NOMO-1 treated with DMSO at 0.1 percent for 48 hours (cell line): ENCODE data around the gene KIF1A.

ENCODE experiments used
- DNase-seq: peaks from one replicate; lab custom pipeline; 2025; ENCODE audit not compliant: unreplicated experiment; lab: John Stamatoyannopoulos, UW

Gene KIF1A

GRCh38 chr2:240819126-240819857 is 727 bp downstream of the KIF1A start:
- DNase-seq: no peak

- DNase-seq: no peak
Observed at GRCh38 chr2:240818293-240819125, 1.5 kb downstream of the KIF1A start.

GRCh38 chr2:240817496-240818292 is 2.3 kb downstream of the KIF1A start:
- no peak for DNase-seq

GRCh38 chr2:240816584-240817495 is 3.2 kb downstream of the KIF1A start:
- no peak for DNase-seq

GRCh38 chr2:240815761-240816583 is 4.0 kb downstream of the KIF1A start:
- no peak for DNase-seq

GRCh38 chr2:240814946-240815760 is 4.9 kb downstream of the KIF1A start:
- no peak for DNase-seq

GRCh38 chr2:240814280-240814679 is 5.7 kb downstream of the KIF1A start:
- DNase-seq: no peak

- DNase-seq: no peak
Observed at GRCh38 chr2:240813231-240813921, 6.6 kb downstream of the KIF1A start.

- DNase-seq: no peak
Observed at GRCh38 chr2:240812721-240813120, 7.3 kb downstream of the KIF1A start.

GRCh38 chr2:240812301-240812680 is 7.7 kb downstream of the KIF1A start:
- DNase-seq: no peak

- DNase-seq: no peak
Observed at GRCh38 chr2:240811346-240812300, 8.4 kb downstream of the KIF1A start.

GRCh38 chr2:240810621-240811020 is 9.4 kb downstream of the KIF1A start:
- DNase-seq: no peak

GRCh38 chr2:240810199-240810598 is 9.8 kb downstream of the KIF1A start:
- no peak for DNase-seq

- no peak for DNase-seq
Observed at GRCh38 chr2:240809276-240809675, 10.7 kb downstream of the KIF1A start.

- no peak for DNase-seq
Observed at GRCh38 chr2:240806459-240806858, 13.6 kb downstream of the KIF1A start.

GRCh38 chr2:240806006-240806405 is 14.0 kb downstream of the KIF1A start:
- DNase-seq: no peak

- DNase-seq: no peak
Observed at GRCh38 chr2:240803191-240803590, 16.8 kb downstream of the KIF1A start.
